A673 (cell line): Measurements from ENCODE around the gene MYCL.

Source experiments
- CTCF ChIP-seq: fragments of 300-800, 200-600 bp; sonication (generic); conservative IDR thresholded peaks from 2 replicates; pipeline ENCODE4 v1.5.1; 2017; ENCODE audit warnings: low read depth, mild to moderate bottlenecking, antibody characterized with exemption, low read length, moderate library complexity, mixed read lengths
- EZH2 ChIP-seq: fragments of 200-600 bp; sonication (generic); IDR thresholded peaks from 2 replicates; pipeline ENCODE4 v1.6.1; 2017; ENCODE audit warnings: borderline replicate concordance, low read depth, mild to moderate bottlenecking, mixed read lengths, antibody characterized with exemption, low read length; ENCODE audit not compliant: poor library complexity, severe bottlenecking

DNA sequence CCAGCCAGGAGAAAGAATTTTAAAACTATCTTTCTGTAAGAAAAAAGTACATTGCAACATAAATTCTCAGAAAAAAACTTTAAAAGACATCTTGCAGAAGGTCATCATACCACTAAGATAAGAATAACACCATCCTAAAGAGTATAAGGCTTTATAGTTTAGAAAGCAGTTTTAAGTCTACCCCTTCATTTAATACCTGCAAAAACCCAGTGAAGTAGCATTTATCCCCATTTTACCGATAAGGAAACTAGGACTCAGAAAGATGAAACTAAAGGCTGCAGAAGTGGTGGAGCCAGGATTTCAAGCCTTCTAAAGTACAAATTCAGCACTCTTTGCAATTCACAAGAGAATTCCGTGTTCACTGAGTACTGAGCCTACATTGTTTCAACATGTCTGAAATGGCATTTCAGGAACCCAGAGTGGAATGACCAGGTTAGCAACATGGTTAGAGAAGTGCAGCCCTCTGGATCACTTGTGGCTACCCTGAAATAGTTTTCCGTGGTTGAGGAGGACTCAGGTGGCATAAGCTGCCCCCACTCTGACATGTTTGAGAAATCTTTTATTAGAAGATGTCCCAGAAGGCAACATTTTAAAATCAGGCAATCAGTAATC lies 6.7 kb downstream of the MYCL start:
- TF ChIP-seq CTCF (no peak), EZH2 (no peak)
